ENCODE results near the gene RAMP1. TPM values are rescaled to one million over a fixed set of nuclear protein-coding genes. Genes with fewer than 3 reads are reported as not detected.

RAMP1 gene
- total and polyA plus RNA-seq, 2 donors (not counting 1 experiment from before 2014, with no cell fraction given), result 15.7 TPM; not detected in 1

- H3K9me3 Mint-ChIP-seq (ENCODE audit: insufficient read depth), result no peaks in the 10 kb centered on the region
- H3K4me2 ChIP-seq (replicated peaks; ENCODE audit: low read depth, low read length, poor library complexity, severe bottlenecking), result no peak overlapping the region
- H3K4me3 Mint-ChIP-seq, result no peak overlapping the region
- H3K27ac ChIP-seq (ENCODE audit: low read length in 2 of 2), result no peak overlapping the region
- no peak overlapping the region for H3K4me3 ChIP-seq (ENCODE audit: control extremely low read depth in 1 of 5, extremely low read depth in 1 of 5, insufficient read depth in 1 of 5, low read depth in 2 of 5, low read length in 4 of 5)
- CTCF ChIA-PET, result no interaction called here
- H3K27me3 ChIP-seq (replicated peaks in 1 of 4; ENCODE audit: control extremely low read depth in 1 of 4, control insufficient read depth in 3 of 4, insufficient read depth in 4 of 4, low read length in 3 of 4), result no peaks in the 10 kb centered on the region
- 96% methylated on average over 9 of the region's 12 CpGs for WGBS (ENCODE audit: insufficient coverage)
- H3K79me2 ChIP-seq (ENCODE audit: control insufficient read depth, insufficient read depth, low read length), result no peaks in the 10 kb centered on the region
- ATAC-seq (ENCODE audit: low read depth) (no peak), DNase-seq (no peak)
- H3K9ac ChIP-seq (ENCODE audit: low read length), result no peak overlapping the region
- H3K27me3 Mint-ChIP-seq, result no peaks in the 10 kb centered on the region
- POLR2A ChIA-PET, result no interaction called here
- H4K20me1 ChIP-seq (ENCODE audit: control insufficient read depth, insufficient read depth, low read length, poor library complexity, severe bottlenecking), result no peaks in the 10 kb centered on the region
- H3K27ac Mint-ChIP-seq, result no peak overlapping the region
- H3K4me1 ChIP-seq (ENCODE audit: control insufficient read depth in 2 of 2, insufficient read depth in 2 of 2, low read length in 2 of 2), result peaks cover 16 to 20% of the 10 kb centered on the region in 2 donors
- TF ChIP-seq EZH2 (IDR thresholded peaks at IDR 0.05; ENCODE audit: borderline replicate concordance, insufficient read depth, low read depth, low read length, poor library complexity, severe bottlenecking), result no peak
- no peak for TF ChIP-seq CTCF (IDR thresholded peaks at IDR 0.05)
- no peak overlapping the region for H2AFZ ChIP-seq (ENCODE audit: insufficient read depth, low read depth, low read length, poor library complexity, severe bottlenecking)
- peaks cover 47% of the 10 kb centered on the region for H3K4me1 Mint-ChIP-seq
- no peaks in the 10 kb centered on the region for H3K36me3 ChIP-seq (replicated peaks in 1 of 2; ENCODE audit: control extremely low read depth in 1 of 2, control insufficient read depth in 1 of 2, extremely low read depth in 1 of 2, insufficient read depth in 2 of 2, low read length in 1 of 2)
- intact Hi-C loops (cut with micrococcal nuclease), result no loop called here
- H3K9me3 ChIP-seq (ENCODE audit: control extremely low read depth in 1 of 3, control insufficient read depth in 2 of 3, insufficient read depth in 1 of 3, low read length in 2 of 3), result no peaks in the 10 kb centered on the region
Observed at GRCh38 chr2:237894986-237895543, 35.6 kb downstream of the RAMP1 start.

GRCh38 chr2:237895544-237896506 is 36.4 kb downstream of the RAMP1 start:
- ChIA-PET CTCF (no interaction called here), POLR2A (no interaction called here)
- H3K79me2 ChIP-seq (ENCODE audit: control insufficient read depth, insufficient read depth, low read length), result no peaks in the 10 kb centered on the region
- no peaks in the 10 kb centered on the region for H3K9me3 ChIP-seq (ENCODE audit: control extremely low read depth in 1 of 3, control insufficient read depth in 2 of 3, insufficient read depth in 1 of 3, low read length in 2 of 3)
- no peaks in the 10 kb centered on the region for H3K27me3 Mint-ChIP-seq
- 94% methylated on average over 24 of the region's 27 CpGs for WGBS (ENCODE audit: insufficient coverage)
- no peak overlapping the region for H3K27ac Mint-ChIP-seq
- no peaks in the 10 kb centered on the region for H4K20me1 ChIP-seq (ENCODE audit: control insufficient read depth, insufficient read depth, low read length, poor library complexity, severe bottlenecking)
- H3K9ac ChIP-seq (ENCODE audit: low read length), result no peak overlapping the region
- H3K36me3 ChIP-seq (replicated peaks in 1 of 2; ENCODE audit: control extremely low read depth in 1 of 2, control insufficient read depth in 1 of 2, extremely low read depth in 1 of 2, insufficient read depth in 2 of 2, low read length in 1 of 2), result no peaks in the 10 kb centered on the region
- H3K4me3 ChIP-seq (ENCODE audit: control extremely low read depth in 1 of 5, extremely low read depth in 1 of 5, insufficient read depth in 1 of 5, low read depth in 2 of 5, low read length in 4 of 5), result no peak overlapping the region
- peaks cover 43% of the 10 kb centered on the region for H3K4me1 Mint-ChIP-seq
- no peak overlapping the region for H2AFZ ChIP-seq (ENCODE audit: insufficient read depth, low read depth, low read length, poor library complexity, severe bottlenecking)
- no peak overlapping the region for H3K27ac ChIP-seq (ENCODE audit: low read length in 2 of 2)
- peaks cover 10 to 18% of the 10 kb centered on the region in 2 donors for H3K4me1 ChIP-seq (ENCODE audit: control insufficient read depth in 2 of 2, insufficient read depth in 2 of 2, low read length in 2 of 2)
- no peak overlapping the region for H3K4me2 ChIP-seq (replicated peaks; ENCODE audit: low read depth, low read length, poor library complexity, severe bottlenecking)
- no peak for TF ChIP-seq EZH2 (IDR thresholded peaks at IDR 0.05; ENCODE audit: borderline replicate concordance, insufficient read depth, low read depth, low read length, poor library complexity, severe bottlenecking)
- no peak for TF ChIP-seq CTCF (IDR thresholded peaks at IDR 0.05)
- H3K9me3 Mint-ChIP-seq (ENCODE audit: insufficient read depth), result no peaks in the 10 kb centered on the region
- H3K27me3 ChIP-seq (replicated peaks in 1 of 4; ENCODE audit: control extremely low read depth in 1 of 4, control insufficient read depth in 3 of 4, insufficient read depth in 4 of 4, low read length in 3 of 4), result no peaks in the 10 kb centered on the region
- no peak overlapping the region for H3K4me3 Mint-ChIP-seq
- intact Hi-C loops (cut with micrococcal nuclease), result no loop called here
- ATAC-seq (ENCODE audit: low read depth) (no peak), DNase-seq (no peak)

All from B cell (primary cell).